Activated CD8-positive, alpha-beta memory T cell treated with anti-CD3 and anti-CD28 coated beads, Interleukin-2, amount 50 U/mL, for 24 hours (primary cell): ENCODE data around the gene SIKE1.
"Not testable (repeated sequence)": the region's sequence is repeated elsewhere in the genome, so short reads cannot be mapped to it uniquely, and the experiment has no call there.

Experiments used
- DNase-seq: peaks from one replicate; pipeline ENCODE4 v3.0.0-alpha.2; 2020; ENCODE audit errors: extremely low read depth

Gene SIKE1

GRCh38 chr1:114780344-114781226 is at the start of gene SIKE1:
Gene SIKE1 (minus strand): TSS chr1:114780685. CDS start chr1:114780607, 78 bp downstream.
- peak; percentile 92 for DNase-seq

GRCh38 chr1:114830075-114830474 is 49.6 kb upstream of the SIKE1 start:
- not testable (repeated sequence) for DNase-seq

- DNase-seq: no peak
These were observed 47.8 kb upstream of the SIKE1 start for GRCh38 chr1:114828251-114828650.

- DNase-seq: no peak
These were observed 41.5 kb upstream of the SIKE1 start for GRCh38 chr1:114821978-114822377.

GRCh38 chr1:114820392-114820791 is 39.9 kb upstream of the SIKE1 start:
- DNase-seq: no peak

GRCh38 chr1:114819869-114820268 is 39.4 kb upstream of the SIKE1 start:
- no peak for DNase-seq

GRCh38 chr1:114804449-114804848 is 24.0 kb upstream of the SIKE1 start:
- DNase-seq: not testable (repeated sequence)

- no peak for DNase-seq
These were observed 22.5 kb upstream of the SIKE1 start for GRCh38 chr1:114803001-114803400.

- DNase-seq: no peak
These were observed 13.6 kb upstream of the SIKE1 start for GRCh38 chr1:114794038-114794437.

GRCh38 chr1:114790581-114790980 is 10.1 kb upstream of the SIKE1 start:
- DNase-seq: not testable (repeated sequence)

GRCh38 chr1:114786440-114786839 is 6.0 kb upstream of the SIKE1 start:
- DNase-seq: not testable (repeated sequence)

- no peak for DNase-seq
These were observed 2.0 kb upstream of the SIKE1 start for GRCh38 chr1:114782476-114782875.

- no peak for DNase-seq
These were observed 763 bp downstream of the SIKE1 start for GRCh38 chr1:114779722-114780121.

- DNase-seq: not testable (repeated sequence)
These were observed 3.8 kb downstream of the SIKE1 start for GRCh38 chr1:114776726-114777125.

- DNase-seq: no peak
These were observed 8.5 kb downstream of the SIKE1 start for GRCh38 chr1:114771992-114772391.

GRCh38 chr1:114770989-114771388 is 9.5 kb downstream of the SIKE1 start:
- DNase-seq: no peak

GRCh38 chr1:114764689-114765088 is 15.8 kb downstream of the SIKE1 start:
- no peak for DNase-seq

GRCh38 chr1:114758256-114758832 is 22.1 kb downstream of the SIKE1 start:
- no peak for DNase-seq

GRCh38 chr1:114757455-114758255 is 22.8 kb downstream of the SIKE1 start, which contains the start of gene CSDE1:
Gene CSDE1 (minus strand): TSS chr1:114757984. CDS start chr1:114739890, 18,094 bp downstream.
- DNase-seq: peak; percentile 93

GRCh38 chr1:114756949-114757454 is 23.5 kb downstream of the SIKE1 start:
- no peak for DNase-seq

- DNase-seq: no peak
These were observed 24.2 kb downstream of the SIKE1 start for GRCh38 chr1:114756009-114756892.
